K562 (cell line): ENCODE measurements around the gene PPP1R1C. TPM values are rescaled to one million over a fixed set of nuclear protein-coding genes. Genes with fewer than 3 reads are reported as not detected.

Experiments
- ATAC-seq: fragments of 200-7000 bp; cut with Tn5 transposase; 3 replicates; pipeline ENCODE4 v1.9.1; 2020; ENCODE audit warnings: moderate library complexity
- BruUV-seq: library from RNA; stranded (reverse); fragments of 400-500 nt; replicated peaks from 2 replicates; lab custom pipeline; 2021; lab: Mats Ljungman, UMichigan
- CTCF ChIA-PET: fragments of 300-600 bp; formaldehyde crosslinking; extraction: SDS; loops from one replicate; lab custom pipeline; 2021; ENCODE audit warnings: low intra/inter-chr PET ratio; lab: Yijun Ruan, JAX
- POLR2A ChIA-PET: fragments of 300-600, 350-650 bp; sonication (Branson Sonifier 250); formaldehyde crosslinking; extraction: SDS; loops from one replicate; lab custom pipeline; 2021; ENCODE audit warnings: antibody characterized with exemption, inconsistent platforms; lab: Yijun Ruan, JAX
- DNase-seq, 4 experiments: peaks; one replicate each; pipeline versions ENCODE4 v3.0.0 to v3.0.0-alpha.2; 2011 to 2018; ENCODE audit warnings: low spot score in 3 of 4, mixed read lengths in 3 of 4; ENCODE audit errors: extremely low read depth in 1 of 4
- FAIRE-seq: peaks from 2 replicates; lab custom pipeline; 2011; peaks lifted over from hg19 to GRCh38; lab: Jason Lieb, UNC
- H2AFZ ChIP-seq: 2 replicates; pipeline ENCODE4 v1.6.0; 2011; ENCODE audit warnings: low read depth, low read length, control low read depth, inconsistent platforms
- H3K27ac ChIP-seq: fragments of 200-600 bp; 3 replicates; pipeline ENCODE4 v1.8.0; 2011; ENCODE audit warnings: low read depth, mild to moderate bottlenecking, control low read depth, inconsistent platforms, low read length, moderate library complexity, mixed read lengths; ENCODE audit errors: extremely low read depth
- H3K27me3 ChIP-seq, 2 experiments: fragments of 300-600 bp in 1 of 2; 2 replicates in 1 of 2; 3 replicates in 1 of 2; pipeline versions ENCODE4 v1.6.0 to v1.8.0; 2011; ENCODE audit warnings: inconsistent platforms in 2 of 2, low read length in 2 of 2, mild to moderate bottlenecking in 1 of 2, mixed read lengths in 1 of 2, moderate library complexity in 1 of 2; ENCODE audit not compliant: control insufficient read depth in 2 of 2, insufficient read depth in 2 of 2
- H3K36me3 ChIP-seq: fragments of 300-600 bp; 3 replicates; pipeline ENCODE4 v1.8.0; 2011; ENCODE audit warnings: mild to moderate bottlenecking, low read length, inconsistent platforms; ENCODE audit not compliant: control insufficient read depth, insufficient read depth
- H3K4me1 ChIP-seq, 2 experiments: fragments of 200-600 bp in 1 of 2; replicated peaks in 1 of 2; 2 replicates in 1 of 2; 3 replicates in 1 of 2; pipeline versions ENCODE4 v1.5.1 to v1.8.0; 2011; ENCODE audit warnings: inconsistent platforms in 2 of 2, low read length in 2 of 2, mild to moderate bottlenecking in 1 of 2, mixed read lengths in 1 of 2, moderate library complexity in 1 of 2; ENCODE audit not compliant: control insufficient read depth in 2 of 2, insufficient read depth in 2 of 2
- H3K4me2 ChIP-seq: 2 replicates; pipeline ENCODE4 v1.6.1; 2011; ENCODE audit warnings: low read length, control low read depth, inconsistent platforms, mixed read lengths; ENCODE audit not compliant: insufficient read depth
- H3K4me3 ChIP-seq: fragments of 200-600 bp; sonication (generic), shearing (Covaris generic); 2 replicates; pipeline ENCODE4 v1.5.1; 2016; ENCODE audit warnings: control low read depth, inconsistent platforms
- H3K79me2 ChIP-seq: fragments of 200-600 bp; 3 replicates; pipeline ENCODE4 v1.8.0; 2011; ENCODE audit warnings: low read length, inconsistent platforms; ENCODE audit not compliant: control insufficient read depth, insufficient read depth
- H3K9ac ChIP-seq, 2 experiments: 2 replicates each; pipeline versions ENCODE4 v1.6.0 to v1.6.1; 2011; ENCODE audit warnings: low read depth in 2 of 2, low read length in 2 of 2, control low read depth in 1 of 2, inconsistent platforms in 1 of 2, mild to moderate bottlenecking in 1 of 2, mixed read lengths in 1 of 2; ENCODE audit not compliant: insufficient read depth in 1 of 2
- H3K9me1 ChIP-seq: one replicate; pipeline ENCODE4 v1.6.0; 2011; ENCODE audit warnings: inconsistent platforms, mild to moderate bottlenecking, low read length, moderate library complexity; ENCODE audit not compliant: control insufficient read depth, insufficient read depth
- H3K9me3 ChIP-seq: replicated peaks from 2 replicates; pipeline ENCODE4 v1.5.1; 2011; ENCODE audit warnings: low read depth, low read length, inconsistent platforms; ENCODE audit not compliant: control insufficient read depth, insufficient read depth
- H4K20me1 ChIP-seq: replicated peaks from 2 replicates; pipeline ENCODE4 v1.6.1; 2011; ENCODE audit warnings: low read length, inconsistent platforms, mixed read lengths; ENCODE audit not compliant: control insufficient read depth, insufficient read depth
- C11orf30 ChIP-seq: fragments of 450-650 bp; IDR thresholded peaks from 2 replicates; pipeline ENCODE4 v1.6.1; 2016; ENCODE audit warnings: low read depth, mild to moderate bottlenecking
- CCNT2 ChIP-seq: IDR thresholded peaks from 2 replicates; pipeline ENCODE4 v1.6.1; 2011; ENCODE audit warnings: borderline replicate concordance, low read depth, mild to moderate bottlenecking, moderate library complexity, mixed read lengths, low read length; ENCODE audit not compliant: insufficient read length; ENCODE audit errors: extremely low read depth
- CREBBP ChIP-seq: IDR thresholded peaks from one replicate; pipeline ENCODE4 v1.6.1; 2012; ENCODE audit warnings: low read depth, mild to moderate bottlenecking, control low read depth, inconsistent platforms, low read length
- ELF4 ChIP-seq: fragments of 450-650 bp; formaldehyde crosslinking; IDR thresholded peaks from 2 replicates; pipeline ENCODE4 v1.4.0; 2022; ENCODE audit warnings: missing genetic modification characterization
- EP300 ChIP-seq: IDR thresholded peaks from 2 replicates; pipeline ENCODE4 v1.6.1; 2012; ENCODE audit warnings: low read length, improper control_type of control experiment
- ESRRA ChIP-seq: fragments of 450-650 bp; IDR thresholded peaks from 2 replicates; pipeline ENCODE4 v1.6.1; 2014; ENCODE audit warnings: low read depth, mild to moderate bottlenecking, moderate library complexity, borderline replicate concordance
- NEUROD1 ChIP-seq: fragments of 150-350 bp; IDR thresholded peaks from 2 replicates; pipeline ENCODE4 v1.6.1; 2014; ENCODE audit warnings: borderline replicate concordance, low read length, low read depth; ENCODE audit not compliant: partially characterized antibody
- RBFOX2 ChIP-seq: fragments of 200-400 bp; formaldehyde crosslinking; IDR thresholded peaks from 2 replicates; pipeline ENCODE4 v1.6.1; 2017; ENCODE audit warnings: low read depth, mild to moderate bottlenecking, low read length, moderate library complexity
- RCOR1 ChIP-seq, 2 experiments: IDR thresholded peaks; 2 replicates each; pipeline ENCODE4 v1.6.1; 2012; ENCODE audit warnings: low read depth in 2 of 2, low read length in 2 of 2, borderline replicate concordance in 1 of 2, improper control_type of control experiment in 1 of 2
- RFX5 ChIP-seq: IDR thresholded peaks from 2 replicates; pipeline ENCODE4 v1.6.1; 2011; ENCODE audit warnings: low read depth, mild to moderate bottlenecking, improper control_type of control experiment, low read length
- TARDBP ChIP-seq: fragments of 450-650 bp; IDR thresholded peaks from 2 replicates; pipeline ENCODE4 v1.6.1; 2016
- TEAD4 ChIP-seq, 2 experiments: sonication (generic) in 1 of 2; formaldehyde crosslinking in 1 of 2; IDR thresholded peaks; 2 replicates each; pipeline versions ENCODE4 v1.6.1 to v1.8.0; 2012 to 2022; ENCODE audit warnings: borderline replicate concordance in 1 of 2, inconsistent platforms in 1 of 2, low read length in 1 of 2, mild to moderate bottlenecking in 1 of 2, missing genetic modification reagents in 1 of 2
- ZC3H8 ChIP-seq: fragments of 450-650 bp; IDR thresholded peaks from 2 replicates; pipeline ENCODE4 v1.6.1; 2017
- ZNF586 ChIP-seq: fragments of 450-650 bp; formaldehyde crosslinking; conservative IDR thresholded peaks from 2 replicates; pipeline ENCODE4 v1.4.0; 2020; ENCODE audit warnings: mild to moderate bottlenecking, moderate library complexity
- WGBS: fragments of 100-300 bp; shearing (Covaris generic); methylation state at CpG from one replicate; pipeline ENCODE4 v1.1.6; 2016; ENCODE audit warnings: low coverage, mixed read lengths; ENCODE audit not compliant: insufficient coverage; ENCODE audit errors: missing lambda C conversion rate; 5-methylcytosine and 5-hydroxymethylcytosine counted together
- in situ Hi-C: fragments of 300-500 bp; cut with MboI; formaldehyde crosslinking; loops from 4 replicates; pipeline ENCODE4 v1.15.0; 2018; ENCODE audit warnings: inconsistent platforms, mixed read lengths
- intact Hi-C: fragments of 100-400 bp; cut with micrococcal nuclease; formaldehyde crosslinking; loops from 2 replicates; pipeline ENCODE4 v1.14.2; 2022
- polyA plus RNA-seq, 8 experiments: library from polyadenylated mRNA; depleted of rRNA in 4 of 8; stranded (reverse) in 5 of 8; unstranded in 3 of 8; fragments of >200 nt; fragmentation: Nextera tagmentation in 2 of 8; fragmentation: Illumina TruSeq in 1 of 8; extraction: Ambion mirVana in 2 of 8; extraction: Trizol in 1 of 8; gene quantifications; 2 replicates each; pipeline versions ENCODE4 v1.2.1 to v1.2.3, GENCODE V29; 2011 to 2014; ENCODE audit warnings: inconsistent platforms in 1 of 8, missing spikeins in 1 of 8
- total RNA-seq, 7 experiments: library from RNA; depleted of rRNA in 6 of 7; stranded (reverse); fragments of >200 nt in 6 of 7; fragmentation: Illumina TruSeq in 2 of 7; extraction: Trizol in 2 of 7; gene quantifications; 2 replicates each; pipeline versions ENCODE4 v1.2.1 to v1.2.3, GENCODE V29; 2011 to 2021; ENCODE audit warnings: low replicate concordance in 1 of 7
- TF ChIP-seq, protein P1 (sequence below): fragments of 450-650 bp; IDR thresholded peaks from 2 replicates; pipeline ENCODE4 v1.6.1; 2017; ENCODE audit warnings: mild to moderate bottlenecking, moderate library complexity
- TF ChIP-seq, protein P2 (sequence below): fragments of 450-650 bp; conservative IDR thresholded peaks from 2 replicates; pipeline ENCODE4 v1.6.1; 2016; ENCODE audit warnings: missing genetic modification characterization, low read depth, mild to moderate bottlenecking, missing compliant biosample characterization, moderate library complexity
- TF ChIP-seq, protein P3 (sequence below): fragments of 450-650 bp; IDR thresholded peaks from 2 replicates; pipeline ENCODE4 v1.7.0; 2016; ENCODE audit warnings: borderline replicate concordance
- TF ChIP-seq, protein P4 (sequence below): fragments of 450-650 bp; conservative IDR thresholded peaks from 2 replicates; pipeline ENCODE4 v1.6.1; 2016; ENCODE audit warnings: missing genetic modification characterization, low read depth, mild to moderate bottlenecking, control low read depth, missing compliant biosample characterization

Gene PPP1R1C
- total and polyA plus RNA-seq, 9 of the 15 experiments (the other 6 are each of a cell fraction or from before 2014, with no cell fraction given) = 0.09 to 0.64 (median 0.40) TPM; not detected in 2

DNA sequence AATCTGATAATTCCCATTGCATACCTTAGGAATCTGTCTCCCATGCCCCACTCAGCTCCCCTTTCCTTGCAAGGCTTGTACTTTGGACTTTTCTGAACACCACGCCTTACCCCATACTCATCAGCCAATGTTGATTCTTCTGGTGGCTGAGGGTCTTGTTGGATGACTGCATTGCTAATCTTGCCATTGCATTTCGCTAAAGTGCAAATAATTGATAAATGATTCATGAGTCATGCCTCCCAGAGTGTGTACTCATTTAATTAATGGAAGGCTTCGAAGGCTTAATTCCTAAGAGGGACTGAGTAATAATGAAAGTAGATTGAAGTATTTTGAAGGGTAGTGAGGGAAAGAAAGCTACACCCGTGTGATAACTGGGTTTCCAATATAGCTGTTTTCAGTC, 28.0 kb upstream of the PPP1R1C start:
- peaks cover 0 to 12% of the 10 kb centered on the region in 2 experiments; a peak in 1 of 5 replicates for H3K27me3 ChIP-seq
- no peaks in the 10 kb centered on the region for H3K9me1 ChIP-seq
- ChIA-PET CTCF (no interaction called here), POLR2A (interaction anchor here (0.7 kb wide), 2 partner anchors 234 to 1045 kb away, joined by 3 read pairs; no protein-coding TSS in a partner anchor)
- no peak overlapping the region for H3K4me3 ChIP-seq
- no peaks in the 10 kb centered on the region for H4K20me1 ChIP-seq
- H3K9ac ChIP-seq = no peak overlapping the region
- no peak for ATAC-seq
- no peak for FAIRE-seq
- H3K4me2 ChIP-seq = no peak overlapping the region
- 0 out of 5 replicates have a peak, but pooled peaks cover 0 to 3% of the 10 kb centered on the region in 2 experiments for H3K4me1 ChIP-seq
- no TSS peak for BruUV-seq
- intact Hi-C loops = loop anchor here (5.0 kb wide), 1 partner anchor 120 kb away; no protein-coding TSS in a partner anchor
- no peaks in the 10 kb centered on the region for H3K9me3 ChIP-seq
- H3K27ac ChIP-seq = no peak overlapping the region
- no peaks in the 10 kb centered on the region for H3K36me3 ChIP-seq
- DNase-seq = no peak
- WGBS = 1% methylated on average over 4 of the region's 4 CpGs
- in situ Hi-C loops = no loop called here
- H3K79me2 ChIP-seq = no peaks in the 10 kb centered on the region
- no peak overlapping the region for H2AFZ ChIP-seq
- no peak for TF ChIP-seq TEAD4 (IDR thresholded peaks at IDR 0.05; ENCODE audit: low read length)
- no peak for TF ChIP-seq TEAD4 (CRISPR knock-in tag; IDR thresholded peaks at IDR 0.05; ENCODE audit: borderline replicate concordance)
- no peak for TF ChIP-seq ZC3H8
- TF ChIP-seq RBFOX2 = no peak
- no peak for TF ChIP-seq ELF4 (CRISPR knock-in tag)
- no peak for TF ChIP-seq NEUROD1
- TF ChIP-seq ZNF586 (CRISPR knock-in tag) = no peak
- TF ChIP-seq, protein P1, sequence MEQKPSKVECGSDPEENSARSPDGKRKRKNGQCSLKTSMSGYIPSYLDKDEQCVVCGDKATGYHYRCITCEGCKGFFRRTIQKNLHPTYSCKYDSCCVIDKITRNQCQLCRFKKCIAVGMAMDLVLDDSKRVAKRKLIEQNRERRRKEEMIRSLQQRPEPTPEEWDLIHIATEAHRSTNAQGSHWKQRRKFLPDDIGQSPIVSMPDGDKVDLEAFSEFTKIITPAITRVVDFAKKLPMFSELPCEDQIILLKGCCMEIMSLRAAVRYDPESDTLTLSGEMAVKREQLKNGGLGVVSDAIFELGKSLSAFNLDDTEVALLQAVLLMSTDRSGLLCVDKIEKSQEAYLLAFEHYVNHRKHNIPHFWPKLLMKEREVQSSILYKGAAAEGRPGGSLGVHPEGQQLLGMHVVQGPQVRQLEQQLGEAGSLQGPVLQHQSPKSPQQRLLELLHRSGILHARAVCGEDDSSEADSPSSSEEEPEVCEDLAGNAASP = no peak
- TF ChIP-seq, protein P2, sequence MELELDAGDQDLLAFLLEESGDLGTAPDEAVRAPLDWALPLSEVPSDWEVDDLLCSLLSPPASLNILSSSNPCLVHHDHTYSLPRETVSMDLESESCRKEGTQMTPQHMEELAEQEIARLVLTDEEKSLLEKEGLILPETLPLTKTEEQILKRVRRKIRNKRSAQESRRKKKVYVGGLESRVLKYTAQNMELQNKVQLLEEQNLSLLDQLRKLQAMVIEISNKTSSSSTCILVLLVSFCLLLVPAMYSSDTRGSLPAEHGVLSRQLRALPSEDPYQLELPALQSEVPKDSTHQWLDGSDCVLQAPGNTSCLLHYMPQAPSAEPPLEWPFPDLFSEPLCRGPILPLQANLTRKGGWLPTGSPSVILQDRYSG (tag) = no peak
- TF ChIP-seq, protein P3, sequence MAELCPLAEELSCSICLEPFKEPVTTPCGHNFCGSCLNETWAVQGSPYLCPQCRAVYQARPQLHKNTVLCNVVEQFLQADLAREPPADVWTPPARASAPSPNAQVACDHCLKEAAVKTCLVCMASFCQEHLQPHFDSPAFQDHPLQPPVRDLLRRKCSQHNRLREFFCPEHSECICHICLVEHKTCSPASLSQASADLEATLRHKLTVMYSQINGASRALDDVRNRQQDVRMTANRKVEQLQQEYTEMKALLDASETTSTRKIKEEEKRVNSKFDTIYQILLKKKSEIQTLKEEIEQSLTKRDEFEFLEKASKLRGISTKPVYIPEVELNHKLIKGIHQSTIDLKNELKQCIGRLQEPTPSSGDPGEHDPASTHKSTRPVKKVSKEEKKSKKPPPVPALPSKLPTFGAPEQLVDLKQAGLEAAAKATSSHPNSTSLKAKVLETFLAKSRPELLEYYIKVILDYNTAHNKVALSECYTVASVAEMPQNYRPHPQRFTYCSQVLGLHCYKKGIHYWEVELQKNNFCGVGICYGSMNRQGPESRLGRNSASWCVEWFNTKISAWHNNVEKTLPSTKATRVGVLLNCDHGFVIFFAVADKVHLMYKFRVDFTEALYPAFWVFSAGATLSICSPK = no peak
- no peak for TF ChIP-seq TARDBP
- no peak for TF ChIP-seq C11orf30
- TF ChIP-seq CREBBP = no peak
- TF ChIP-seq ESRRA = no peak
- TF ChIP-seq CCNT2 = no peak
- TF ChIP-seq RFX5 = no peak
- TF ChIP-seq RCOR1 (IDR thresholded peaks at IDR 0.05; ENCODE audit: borderline replicate concordance in 1 of 2, low read depth in 2 of 2, low read length in 2 of 2) = no peak
- TF ChIP-seq EP300 = no peak
- TF ChIP-seq, protein P4, sequence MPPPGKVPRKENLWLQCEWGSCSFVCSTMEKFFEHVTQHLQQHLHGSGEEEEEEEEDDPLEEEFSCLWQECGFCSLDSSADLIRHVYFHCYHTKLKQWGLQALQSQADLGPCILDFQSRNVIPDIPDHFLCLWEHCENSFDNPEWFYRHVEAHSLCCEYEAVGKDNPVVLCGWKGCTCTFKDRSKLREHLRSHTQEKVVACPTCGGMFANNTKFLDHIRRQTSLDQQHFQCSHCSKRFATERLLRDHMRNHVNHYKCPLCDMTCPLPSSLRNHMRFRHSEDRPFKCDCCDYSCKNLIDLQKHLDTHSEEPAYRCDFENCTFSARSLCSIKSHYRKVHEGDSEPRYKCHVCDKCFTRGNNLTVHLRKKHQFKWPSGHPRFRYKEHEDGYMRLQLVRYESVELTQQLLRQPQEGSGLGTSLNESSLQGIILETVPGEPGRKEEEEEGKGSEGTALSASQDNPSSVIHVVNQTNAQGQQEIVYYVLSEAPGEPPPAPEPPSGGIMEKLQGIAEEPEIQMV (tag) = no peak
